Measurements from ENCODE around the gene CSRNP2. TPM values are rescaled to one million over a fixed set of nuclear protein-coding genes. Genes with fewer than 3 reads are reported as not detected.

Gene CSRNP2
- total and polyA plus RNA-seq, 2 experiments from 2014 or later, result 6.9 to 30.9 TPM

- Mint-ChIP-seq H3K4me1 (peaks cover 36% of the 10 kb centered on the region), H3K9me3 (no peaks in the 10 kb centered on the region), H3K27ac (peak overlapping the region; percentile 98), H3K36me3 (ENCODE audit: low read depth) (no peaks in the 10 kb centered on the region), H3K27me3 (ENCODE audit: insufficient read depth, low read depth, poor library complexity) (peaks cover 9% of the 10 kb centered on the region), H3K4me3 (peak overlapping the region; percentile 86)
- Histone ChIP-seq H3K4me1 (ENCODE audit: insufficient read depth) (peaks cover 32% of the 10 kb centered on the region), H3K9me2 (ENCODE audit: insufficient read depth) (no peaks in the 10 kb centered on the region), H3K27me3 (ENCODE audit: insufficient read depth) (no peaks in the 10 kb centered on the region), H3K4me2 (peak overlapping the region; percentile 78), H3K36me3 (ENCODE audit: insufficient read depth) (no peaks in the 10 kb centered on the region), H3K79me2 (replicated peaks; ENCODE audit: insufficient read depth) (peaks cover 52% of the 10 kb centered on the region), H2AFZ (peak overlapping the region; percentile 48), H4K20me1 (replicated peaks; ENCODE audit: insufficient read depth) (0 out of 2 replicates have a peak, but pooled peaks cover 3% of the 10 kb centered on the region), H3K4me3 (peak overlapping the region; percentile 58), H3F3A (replicated peaks; ENCODE audit: low read depth) (peaks cover 5% of the 10 kb centered on the region; the same call in 1 of the 2 replicates), H3K27ac (ENCODE audit: low read depth) (peak overlapping the region; percentile 94)
- DNase-seq (ENCODE audit: low spot score) (no peak), ATAC-seq (no peak)
- no peak for TF ChIP-seq CREB1 (CRISPR knock-in tag; IDR thresholded peaks at IDR 0.05; ENCODE audit: low read depth)
- TF ChIP-seq ZNF114 (CRISPR knock-in tag; IDR thresholded peaks at IDR 0.05), result no peak
These were observed 58.0 kb downstream of the CSRNP2 start for GRCh38 chr12:51025338-51025835.

- peak overlapping the region; percentile 98 for H3K27ac Mint-ChIP-seq
- ATAC-seq (no peak), DNase-seq (ENCODE audit: low spot score) (no peak)
- no peaks in the 10 kb centered on the region for H3K36me3 ChIP-seq (ENCODE audit: insufficient read depth)
- H3K4me3 ChIP-seq, result peak overlapping the region; percentile 58; the same call in 1 of the 2 replicates
- no peak overlapping the region; the same call in 1 of the 2 replicates for H3K27ac ChIP-seq (ENCODE audit: low read depth)
- H4K20me1 ChIP-seq (replicated peaks; ENCODE audit: insufficient read depth), result 0 out of 2 replicates have a peak, but pooled peaks cover 3% of the 10 kb centered on the region
- H3K36me3 Mint-ChIP-seq (ENCODE audit: low read depth), result no peaks in the 10 kb centered on the region
- H3K9me3 Mint-ChIP-seq, result no peaks in the 10 kb centered on the region
- H3F3A ChIP-seq (replicated peaks; ENCODE audit: low read depth), result peaks cover 5% of the 10 kb centered on the region; the same call in 1 of the 2 replicates
- TF ChIP-seq STAT1 (IDR thresholded peaks at IDR 0.05; ENCODE audit: unreplicated experiment) (no peak), ZNF462 (CRISPR knock-in tag; IDR thresholded peaks at IDR 0.05) (no peak), POLR2AphosphoS5 (IDR thresholded peaks at IDR 0.05; ENCODE audit: low read depth) (no peak), CREB1 (CRISPR knock-in tag; IDR thresholded peaks at IDR 0.05; ENCODE audit: low read depth) (no peak), ZNF331 (CRISPR knock-in tag; IDR thresholded peaks at IDR 0.05; ENCODE audit: low read depth) (no peak), EZH2 (IDR thresholded peaks at IDR 0.05; ENCODE audit: low read depth, unreplicated experiment) (no peak), NANOG (IDR thresholded peaks at IDR 0.05; ENCODE audit: borderline replicate concordance) (no peak)
- peak overlapping the region; percentile 86 for H3K4me3 Mint-ChIP-seq
- peak overlapping the region; percentile 78 for H3K4me2 ChIP-seq
- peaks cover 34% of the 10 kb centered on the region for H3K4me1 Mint-ChIP-seq
- H3K79me2 ChIP-seq (replicated peaks; ENCODE audit: insufficient read depth), result peaks cover 67% of the 10 kb centered on the region
- peaks cover 26% of the 10 kb centered on the region for H3K4me1 ChIP-seq (ENCODE audit: insufficient read depth)
- H3K9me2 ChIP-seq (ENCODE audit: insufficient read depth), result no peaks in the 10 kb centered on the region
- H3K27me3 ChIP-seq (ENCODE audit: insufficient read depth), result no peaks in the 10 kb centered on the region
- no peak overlapping the region for H2AFZ ChIP-seq
- peaks cover 9% of the 10 kb centered on the region for H3K27me3 Mint-ChIP-seq (ENCODE audit: insufficient read depth, low read depth, poor library complexity)
These were observed 59.6 kb downstream of the CSRNP2 start for GRCh38 chr12:51023625-51024382.
